ENCODE results near the gene NCF2.

Gene NCF2

DNA sequence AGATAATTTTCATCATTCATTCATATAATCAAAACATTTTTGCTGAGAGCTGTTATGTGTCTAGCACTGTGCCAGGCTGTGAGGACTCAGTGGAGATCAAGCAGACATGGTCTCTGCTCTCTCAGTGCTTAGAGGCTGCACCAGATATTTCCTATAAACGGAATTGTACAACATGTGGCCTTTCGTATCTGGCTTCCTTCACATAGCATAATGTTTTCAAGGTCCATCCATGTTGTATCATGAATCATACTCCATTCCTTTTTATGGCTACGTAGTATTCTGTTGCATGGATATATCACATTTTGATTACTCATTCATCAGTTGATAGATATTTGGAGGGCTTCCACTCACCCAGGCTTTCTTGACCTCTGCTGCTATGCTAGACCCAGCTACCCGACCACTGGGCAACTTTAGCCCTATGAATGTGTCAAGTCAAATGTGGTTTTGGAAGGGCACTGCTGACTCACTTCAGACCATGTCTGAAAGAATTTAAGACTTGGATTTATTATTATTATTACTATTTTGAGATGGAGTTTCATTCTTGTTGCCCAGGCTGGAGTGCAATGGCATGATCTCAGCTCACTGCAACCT, 18.5 kb downstream of the NCF2 start:
- Histone ChIP-seq H2BK12ac (ENCODE audit: low read length) (no peak overlapping the region), H2BK15ac (ENCODE audit: low read length) (no peak overlapping the region), H2AK5ac (ENCODE audit: low read depth, low read length) (no peak overlapping the region), H3K9ac (ENCODE audit: low read depth, low read length, poor library complexity) (no peak overlapping the region), H3K23ac (ENCODE audit: low read depth, low read length, poor library complexity) (no peak overlapping the region), H4K91ac (ENCODE audit: low read depth, low read length, poor library complexity) (no peak overlapping the region), H2AFZ (ENCODE audit: low read length) (no peak overlapping the region), H3K9me3 (replicated peaks in 1 of 2; ENCODE audit: control insufficient read depth in 2 of 2, insufficient read depth in 1 of 2, low read depth in 1 of 2, low read length in 2 of 2) (no peaks in the 10 kb centered on the region), H3K36me3 (replicated peaks in 1 of 2; ENCODE audit: control insufficient read depth in 2 of 2, insufficient read depth in 2 of 2, low read length in 2 of 2) (no peaks in the 10 kb centered on the region), H2BK120ac (ENCODE audit: low read depth, low read length) (no peak overlapping the region), H4K8ac (ENCODE audit: low read depth, low read length) (no peak overlapping the region), H3K27ac (replicated peaks; ENCODE audit: low read length) (no peak overlapping the region), H3K79me1 (ENCODE audit: low read depth, low read length) (no peaks in the 10 kb centered on the region), H3K4me2 (ENCODE audit: insufficient read depth, low read length, poor library complexity, severe bottlenecking) (no peak overlapping the region), H3K27me3 (ENCODE audit: control insufficient read depth in 3 of 3, insufficient read depth in 3 of 3, low read depth in 1 of 3, low read length in 3 of 3) (peaks cover 0 to 5% (median 0%) of the 10 kb centered on the region in 3 experiments), H3K4me3 (ENCODE audit: low read length in 2 of 2) (no peak overlapping the region), H3K18ac (ENCODE audit: low read length) (no peak overlapping the region), H3K4ac (ENCODE audit: low read length) (no peak overlapping the region), H3K14ac (ENCODE audit: low read length) (no peak overlapping the region), H3K4me1 (ENCODE audit: control insufficient read depth in 2 of 2, insufficient read depth in 1 of 2, low read depth in 1 of 2, low read length in 2 of 2) (peaks cover 0 to 1% of the 10 kb centered on the region in 2 donors), H2BK5ac (ENCODE audit: low read length) (no peak overlapping the region)
- whole genome bisulfite sequencing, 2 donors (ENCODE audit: extremely low coverage in 2 of 2, insufficient read length in 2 of 2, insufficient replicate concordance in 1 of 2), result no CpG with 5 or more reads among the region's 4 CpGs
- DNase-seq (ENCODE audit: low spot score), result no peak

DNA sequence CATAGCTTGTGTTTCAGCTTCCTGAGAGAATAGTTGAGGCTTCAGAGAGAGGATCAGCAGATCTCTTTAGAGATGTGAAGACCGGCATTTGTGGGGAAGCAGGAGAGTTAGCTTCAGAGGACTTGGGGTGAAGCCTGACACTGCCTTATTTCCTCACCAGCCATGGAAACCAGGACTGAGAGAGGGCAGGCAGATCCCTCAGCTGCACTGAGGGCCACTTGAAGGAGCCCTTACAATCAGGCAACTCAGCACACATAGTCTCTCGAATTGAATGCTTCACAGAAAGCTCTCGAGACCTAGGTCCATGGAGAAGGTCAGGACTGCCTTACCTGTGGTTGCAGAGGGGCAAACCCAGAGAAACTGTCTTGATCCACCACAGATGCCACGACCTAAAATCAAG, 19.8 kb downstream of the NCF2 start:
- no peak overlapping the region for H3K4me3 ChIP-seq (ENCODE audit: low read length in 2 of 2)
- no peak overlapping the region for H2BK120ac ChIP-seq (ENCODE audit: low read depth, low read length)
- no peaks in the 10 kb centered on the region for H3K79me1 ChIP-seq (ENCODE audit: low read depth, low read length)
- H3K36me3 ChIP-seq (replicated peaks in 1 of 2; ENCODE audit: control insufficient read depth in 2 of 2, insufficient read depth in 2 of 2, low read length in 2 of 2), result no peaks in the 10 kb centered on the region
- no peak overlapping the region for H3K27ac ChIP-seq (replicated peaks; ENCODE audit: low read length)
- no peak overlapping the region for H3K18ac ChIP-seq (ENCODE audit: low read length)
- WGBS, 2 donors (ENCODE audit: extremely low coverage in 2 of 2, insufficient read length in 2 of 2, insufficient replicate concordance in 1 of 2), result no CpG with 5 or more reads among the region's 4 CpGs
- no peak overlapping the region for H2BK5ac ChIP-seq (ENCODE audit: low read length)
- no peaks in the 10 kb centered on the region for H3K9me3 ChIP-seq (replicated peaks in 1 of 2; ENCODE audit: control insufficient read depth in 2 of 2, insufficient read depth in 1 of 2, low read depth in 1 of 2, low read length in 2 of 2)
- peaks cover 0 to 1% of the 10 kb centered on the region in 2 donors for H3K4me1 ChIP-seq (ENCODE audit: control insufficient read depth in 2 of 2, insufficient read depth in 1 of 2, low read depth in 1 of 2, low read length in 2 of 2)
- DNase-seq (ENCODE audit: low spot score), result no peak
- H3K4me2 ChIP-seq (ENCODE audit: insufficient read depth, low read length, poor library complexity, severe bottlenecking), result no peak overlapping the region
- no peak overlapping the region for H3K9ac ChIP-seq (ENCODE audit: low read depth, low read length, poor library complexity)
- H2AK5ac ChIP-seq (ENCODE audit: low read depth, low read length), result no peak overlapping the region
- no peak overlapping the region for H2BK15ac ChIP-seq (ENCODE audit: low read length)
- H3K27me3 ChIP-seq (ENCODE audit: control insufficient read depth in 3 of 3, insufficient read depth in 3 of 3, low read depth in 1 of 3, low read length in 3 of 3), result no peaks in the 10 kb centered on the region
- H3K23ac ChIP-seq (ENCODE audit: low read depth, low read length, poor library complexity), result no peak overlapping the region
- H2AFZ ChIP-seq (ENCODE audit: low read length), result no peak overlapping the region
- no peak overlapping the region for H2BK12ac ChIP-seq (ENCODE audit: low read length)
- no peak overlapping the region for H4K91ac ChIP-seq (ENCODE audit: low read depth, low read length, poor library complexity)
- no peak overlapping the region for H4K8ac ChIP-seq (ENCODE audit: low read depth, low read length)
- H3K4ac ChIP-seq (ENCODE audit: low read length), result no peak overlapping the region
- no peak overlapping the region for H3K14ac ChIP-seq (ENCODE audit: low read length)

DNA sequence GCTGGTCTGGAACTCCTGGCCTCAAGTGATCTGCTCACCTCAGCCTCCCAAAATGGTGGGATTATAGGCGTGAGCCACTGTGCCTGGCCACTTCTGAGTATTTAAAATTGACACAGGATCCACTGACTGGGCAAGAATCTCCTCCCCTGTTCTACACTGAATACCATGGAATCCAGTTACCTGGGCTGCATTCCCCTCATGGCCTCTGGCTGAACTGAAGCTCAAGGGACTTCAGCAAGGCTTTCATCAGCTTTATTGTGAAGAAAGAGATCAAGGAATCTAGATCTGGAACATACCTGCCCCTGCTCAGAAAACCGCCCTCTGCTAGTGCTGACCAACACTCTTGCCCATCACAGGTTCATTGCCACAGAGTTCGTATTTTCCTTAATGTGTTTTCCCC, 20.5 kb downstream of the NCF2 start:
- Histone ChIP-seq H3K27me3 (ENCODE audit: control insufficient read depth in 3 of 3, insufficient read depth in 3 of 3, low read depth in 1 of 3, low read length in 3 of 3) (no peaks in the 10 kb centered on the region), H3K14ac (ENCODE audit: low read length) (no peak overlapping the region), H2AK5ac (ENCODE audit: low read depth, low read length) (no peak overlapping the region), H3K23ac (ENCODE audit: low read depth, low read length, poor library complexity) (no peak overlapping the region), H3K27ac (replicated peaks; ENCODE audit: low read length) (no peak overlapping the region), H4K91ac (ENCODE audit: low read depth, low read length, poor library complexity) (no peak overlapping the region), H3K4me2 (ENCODE audit: insufficient read depth, low read length, poor library complexity, severe bottlenecking) (no peak overlapping the region), H3K18ac (ENCODE audit: low read length) (no peak overlapping the region), H2BK15ac (ENCODE audit: low read length) (no peak overlapping the region), H2BK120ac (ENCODE audit: low read depth, low read length) (no peak overlapping the region), H2AFZ (ENCODE audit: low read length) (no peak overlapping the region), H3K36me3 (replicated peaks in 1 of 2; ENCODE audit: control insufficient read depth in 2 of 2, insufficient read depth in 2 of 2, low read length in 2 of 2) (no peaks in the 10 kb centered on the region), H2BK12ac (ENCODE audit: low read length) (no peak overlapping the region), H3K4ac (ENCODE audit: low read length) (no peak overlapping the region), H2BK5ac (ENCODE audit: low read length) (no peak overlapping the region), H3K79me1 (ENCODE audit: low read depth, low read length) (no peaks in the 10 kb centered on the region), H3K4me1 (ENCODE audit: control insufficient read depth in 2 of 2, insufficient read depth in 1 of 2, low read depth in 1 of 2, low read length in 2 of 2) (peaks cover 0 to 1% of the 10 kb centered on the region in 2 donors), H3K9ac (ENCODE audit: low read depth, low read length, poor library complexity) (no peak overlapping the region), H4K8ac (ENCODE audit: low read depth, low read length) (no peak overlapping the region), H3K4me3 (ENCODE audit: low read length in 2 of 2) (no peak overlapping the region), H3K9me3 (replicated peaks in 1 of 2; ENCODE audit: control insufficient read depth in 2 of 2, insufficient read depth in 1 of 2, low read depth in 1 of 2, low read length in 2 of 2) (no peaks in the 10 kb centered on the region)
- DNase-seq (ENCODE audit: low spot score), result no peak
- WGBS, 2 donors (ENCODE audit: extremely low coverage in 2 of 2, insufficient read length in 2 of 2, insufficient replicate concordance in 1 of 2), result no CpG with 5 or more reads among the region's 3 CpGs

DNA sequence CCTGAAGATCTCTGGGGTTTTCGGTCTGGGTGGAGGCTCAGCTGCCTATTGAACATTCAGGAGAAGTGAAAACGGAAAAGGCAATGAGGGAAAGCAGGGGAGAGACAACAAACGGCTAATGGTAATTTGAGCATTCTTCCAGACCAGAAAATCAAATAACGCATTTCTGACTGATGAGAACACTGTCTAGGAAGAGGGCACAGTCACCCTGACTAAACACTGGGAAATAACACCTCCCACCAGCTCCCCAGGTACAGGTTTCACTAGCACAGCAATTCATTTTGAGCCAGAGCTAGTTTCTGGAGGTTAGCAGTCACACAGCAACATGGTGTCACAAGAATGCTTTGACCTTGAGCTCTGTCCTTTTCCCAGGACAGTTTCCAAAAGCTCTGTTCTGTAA, 21.1 kb downstream of the NCF2 start:
- no peak overlapping the region for H4K91ac ChIP-seq (ENCODE audit: low read depth, low read length, poor library complexity)
- no peak overlapping the region for H3K4me2 ChIP-seq (ENCODE audit: insufficient read depth, low read length, poor library complexity, severe bottlenecking)
- H3K4ac ChIP-seq (ENCODE audit: low read length), result no peak overlapping the region
- no peak for DNase-seq (ENCODE audit: low spot score)
- no peak overlapping the region for H3K23ac ChIP-seq (ENCODE audit: low read depth, low read length, poor library complexity)
- no peaks in the 10 kb centered on the region for H3K9me3 ChIP-seq (replicated peaks in 1 of 2; ENCODE audit: control insufficient read depth in 2 of 2, insufficient read depth in 1 of 2, low read depth in 1 of 2, low read length in 2 of 2)
- no peak overlapping the region for H3K27ac ChIP-seq (replicated peaks; ENCODE audit: low read length)
- H3K4me1 ChIP-seq (ENCODE audit: control insufficient read depth in 2 of 2, insufficient read depth in 1 of 2, low read depth in 1 of 2, low read length in 2 of 2), result peaks cover 0 to 1% of the 10 kb centered on the region in 2 donors
- no peak overlapping the region for H2BK5ac ChIP-seq (ENCODE audit: low read length)
- no peaks in the 10 kb centered on the region for H3K27me3 ChIP-seq (ENCODE audit: control insufficient read depth in 3 of 3, insufficient read depth in 3 of 3, low read depth in 1 of 3, low read length in 3 of 3)
- H3K9ac ChIP-seq (ENCODE audit: low read depth, low read length, poor library complexity), result no peak overlapping the region
- H2BK12ac ChIP-seq (ENCODE audit: low read length), result no peak overlapping the region
- WGBS, 2 donors (ENCODE audit: extremely low coverage in 2 of 2, insufficient read length in 2 of 2, insufficient replicate concordance in 1 of 2), result no CpG with 5 or more reads among the region's 4 CpGs
- no peak overlapping the region for H2AFZ ChIP-seq (ENCODE audit: low read length)
- H2BK15ac ChIP-seq (ENCODE audit: low read length), result no peak overlapping the region
- no peak overlapping the region for H4K8ac ChIP-seq (ENCODE audit: low read depth, low read length)
- no peak overlapping the region for H3K18ac ChIP-seq (ENCODE audit: low read length)
- no peak overlapping the region for H2BK120ac ChIP-seq (ENCODE audit: low read depth, low read length)
- H3K4me3 ChIP-seq (ENCODE audit: low read length in 2 of 2), result no peak overlapping the region
- no peak overlapping the region for H2AK5ac ChIP-seq (ENCODE audit: low read depth, low read length)
- H3K79me1 ChIP-seq (ENCODE audit: low read depth, low read length), result no peaks in the 10 kb centered on the region
- H3K14ac ChIP-seq (ENCODE audit: low read length), result no peak overlapping the region
- H3K36me3 ChIP-seq (replicated peaks in 1 of 2; ENCODE audit: control insufficient read depth in 2 of 2, insufficient read depth in 2 of 2, low read length in 2 of 2), result no peaks in the 10 kb centered on the region
